Cardiac fibroblast (primary cell): ENCODE results near the gene TMEM217.
"Not testable (repeated sequence)": the region's sequence is repeated elsewhere in the genome, so short reads cannot be mapped to it uniquely, and the experiment has no call there.

Experiments used
- DNase-seq, 2 donors: peaks; one replicate each; pipeline versions ENCODE4 v3.0.0 to v3.0.0-alpha.2; 2010; ENCODE audit warnings: low read depth in 2 of 2
- H3K4me3 ChIP-seq, 2 donors: replicated peaks in 1 of 2; 1 replicate in 1 of 2; 2 replicates in 1 of 2; pipeline ENCODE4 v1.5.1; 2011; ENCODE audit warnings: low read depth in 2 of 2, low read length in 2 of 2, mild to moderate bottlenecking in 2 of 2, moderate library complexity in 1 of 2
- CTCF ChIP-seq: IDR thresholded peaks from one replicate; pipeline ENCODE4 v1.5.1; 2011; ENCODE audit warnings: low read depth, mild to moderate bottlenecking, low read length, inconsistent platforms

TMEM217 gene

GRCh38 chr6:37257634-37258404, at the start of gene TMEM217, which contains the start of gene TBC1D22B:
TMEM217 (minus strand) TSS chr6:37258144; CDS start chr6:37219030, 39,114 bp downstream.
TBC1D22B (plus strand) TSS chr6:37257772; CDS start chr6:37257918, 146 bp downstream.
- H3K4me3 ChIP-seq: peak within 1 kb of the TSS; percentile 79 to 98
- DNase-seq: peak; percentile 95
- TF ChIP-seq CTCF: no peak

- H3K4me3 ChIP-seq, DNase-seq: not testable (repeated sequence)
Observed at GRCh38 chr6:37307484-37307883, 49.5 kb upstream of the TMEM217 start.

GRCh38 chr6:37306624-37307222, 48.8 kb upstream of the TMEM217 start:
- H3K4me3 ChIP-seq: no peak overlapping the region
- DNase-seq: no peak
- no peak for TF ChIP-seq CTCF

- DNase-seq: no peak
- no peak for TF ChIP-seq CTCF
- no peak overlapping the region for H3K4me3 ChIP-seq
Observed at GRCh38 chr6:37305841-37306425, 48.0 kb upstream of the TMEM217 start.

GRCh38 chr6:37304766-37305165, 46.8 kb upstream of the TMEM217 start:
- H3K4me3 ChIP-seq: no peak overlapping the region
- no peak for DNase-seq
- TF ChIP-seq CTCF: no peak

GRCh38 chr6:37303891-37304503, 46.1 kb upstream of the TMEM217 start:
- no peak overlapping the region for H3K4me3 ChIP-seq
- TF ChIP-seq CTCF: peak; percentile 67
- DNase-seq: peak; percentile 64 to 65
